CD4-positive, alpha-beta memory T cell (primary cell): ENCODE data around the gene MDFIC2. TPM values are rescaled to one million over a fixed set of nuclear protein-coding genes. Genes with fewer than 3 reads are reported as not detected.

Source experiments
- CTCF ChIA-PET: fragments of 350-600 bp; sonication (Branson Sonifier 250); formaldehyde crosslinking; loops from one replicate; lab custom pipeline; 2021; ENCODE audit warnings: inconsistent platforms; ENCODE audit not compliant: partially characterized antibody; lab: Charles Lee
- POLR2A ChIA-PET: fragments of 350-600 bp; sonication (Branson Sonifier 250); formaldehyde crosslinking; loops from one replicate; lab custom pipeline; 2021; ENCODE audit not compliant: partially characterized antibody; lab: Charles Lee
- DNase-seq, 5 donors: peaks; one replicate each; pipeline versions ENCODE4 v3.0.0 to v3.0.0-alpha.2; 2020 to 2022; ENCODE audit warnings: mixed read lengths in 1 of 5
- H3K27ac ChIP-seq: one replicate; pipeline ENCODE4 v1.7.0; 2013; ENCODE audit warnings: low read depth, low read length
- H3K27me3 ChIP-seq: 2 replicates; pipeline ENCODE4 v1.7.0; 2013; ENCODE audit warnings: mild to moderate bottlenecking, low read length, moderate library complexity; ENCODE audit not compliant: insufficient read depth
- H3K36me3 ChIP-seq: 2 replicates; pipeline ENCODE4 v1.7.0; 2013; ENCODE audit warnings: mild to moderate bottlenecking, low read length, moderate library complexity; ENCODE audit not compliant: insufficient read depth
- H3K4me1 ChIP-seq: 2 replicates; pipeline ENCODE4 v1.7.0; 2013; ENCODE audit warnings: mild to moderate bottlenecking, low read length, moderate library complexity; ENCODE audit not compliant: insufficient read depth
- H3K4me3 ChIP-seq, 2 donors: one replicate each; pipeline ENCODE4 v1.7.0; 2013; ENCODE audit warnings: low read length in 2 of 2, mild to moderate bottlenecking in 1 of 2
- H3K9me3 ChIP-seq, 2 donors: one replicate each; pipeline ENCODE4 v1.7.0; 2013; ENCODE audit warnings: low read length in 2 of 2, control low read depth in 1 of 2; ENCODE audit not compliant: control insufficient read depth in 1 of 2
- H3K27ac Mint-ChIP-seq, 7 donors: one replicate each; pipeline ENCODE4 v1.8.0; 2020 to 2021; ENCODE audit warnings: mixed read lengths in 7 of 7, mild to moderate bottlenecking in 6 of 7, inconsistent platforms in 3 of 7, moderate library complexity in 3 of 7
- H3K27me3 Mint-ChIP-seq, 2 donors: one replicate each; pipeline ENCODE4 v1.8.0; 2020 to 2021; ENCODE audit warnings: mixed read lengths in 2 of 2
- H3K36me3 Mint-ChIP-seq, 2 donors: one replicate each; pipeline ENCODE4 v1.8.0; 2020 to 2021; ENCODE audit warnings: mixed read lengths in 2 of 2, inconsistent platforms in 1 of 2, mild to moderate bottlenecking in 1 of 2
- H3K4me1 Mint-ChIP-seq, 4 donors: one replicate each; pipeline ENCODE4 v1.8.0; 2020 to 2021; ENCODE audit warnings: mixed read lengths in 4 of 4, mild to moderate bottlenecking in 1 of 4
- H3K4me3 Mint-ChIP-seq, 8 donors: one replicate each; pipeline ENCODE4 v1.8.0; 2020 to 2021; ENCODE audit warnings: mixed read lengths in 8 of 8, mild to moderate bottlenecking in 7 of 8, moderate library complexity in 6 of 8, inconsistent platforms in 3 of 8
- H3K9me3 Mint-ChIP-seq, 8 donors: one replicate each; pipeline ENCODE4 v1.8.0; 2020 to 2021; ENCODE audit warnings: mixed read lengths in 8 of 8, mild to moderate bottlenecking in 5 of 8, inconsistent platforms in 3 of 8, moderate library complexity in 1 of 8
- intact Hi-C: fragments of 100-400 bp; cut with micrococcal nuclease; formaldehyde crosslinking; loops from one replicate; pipeline ENCODE4 v1.15.1; 2023
- polyA plus RNA-seq, 2 donors: library from polyadenylated mRNA; unstranded; fragments of 300-500 nt; fragmentation: Illumina TruSeq; gene quantifications; one replicate each; pipeline ENCODE4 v1.2.3, GENCODE V29; 2021
- total RNA-seq, 2 experiments: library from RNA; stranded (reverse); gene quantifications; one replicate each; pipeline ENCODE4 v1.2.3, GENCODE V29; 2021

MDFIC2 gene
- total and polyA plus RNA-seq, 4 experiments from 2014 or later: not detected

GRCh38 chr3:70333080-70333479 lies 20.6 kb upstream of the MDFIC2 start:
- Histone ChIP-seq H3K4me1 (no peaks in the 10 kb centered on the region), H3K9me3 (no peaks in the 10 kb centered on the region), H3K4me3 (no peak overlapping the region), H3K27me3 (no peaks in the 10 kb centered on the region), H3K36me3 (no peaks in the 10 kb centered on the region), H3K27ac (no peak overlapping the region)
- H3K9me3 Mint-ChIP-seq: peaks cover 0 to 5% (median 0%) of the 10 kb centered on the region in 8 donors
- no peaks in the 10 kb centered on the region for H3K36me3 Mint-ChIP-seq
- no peak overlapping the region for H3K27ac Mint-ChIP-seq
- H3K4me3 Mint-ChIP-seq: no peak overlapping the region
- CTCF ChIA-PET: no interaction called here
- intact Hi-C loops: no loop called here
- no peaks in the 10 kb centered on the region for H3K4me1 Mint-ChIP-seq
- POLR2A ChIA-PET: no interaction called here
- DNase-seq: no peak
- peaks cover 0 to 2% of the 10 kb centered on the region in 2 donors for H3K27me3 Mint-ChIP-seq

- ChIA-PET POLR2A (no interaction called here), CTCF (no interaction called here)
- intact Hi-C loops: no loop called here
- H3K36me3 ChIP-seq: no peaks in the 10 kb centered on the region
- no peak for DNase-seq
- H3K27me3 ChIP-seq: no peaks in the 10 kb centered on the region
- no peak overlapping the region for H3K27ac ChIP-seq
- Mint-ChIP-seq H3K4me3 (no peak overlapping the region), H3K36me3 (no peaks in the 10 kb centered on the region), H3K9me3 (peaks cover 1 to 7% (median 4%) of the 10 kb centered on the region in 8 donors), H3K4me1 (no peaks in the 10 kb centered on the region), H3K27me3 (peaks cover 0 to 2% of the 10 kb centered on the region in 2 donors), H3K27ac (no peak overlapping the region)
- no peaks in the 10 kb centered on the region for H3K4me1 ChIP-seq
- H3K9me3 ChIP-seq: no peaks in the 10 kb centered on the region
- H3K4me3 ChIP-seq: no peak overlapping the region
Observed at GRCh38 chr3:70315021-70315420, 2.6 kb upstream of the MDFIC2 start.

- intact Hi-C loops: no loop called here
- Mint-ChIP-seq H3K36me3 (no peaks in the 10 kb centered on the region), H3K9me3 (no peaks in the 10 kb centered on the region), H3K27me3 (peaks cover 0 to 3% of the 10 kb centered on the region in 2 donors), H3K27ac (no peak overlapping the region), H3K4me1 (no peaks in the 10 kb centered on the region), H3K4me3 (no peak overlapping the region)
- H3K36me3 ChIP-seq: no peaks in the 10 kb centered on the region
- DNase-seq: no peak
- no peak overlapping the region for H3K4me3 ChIP-seq
- CTCF ChIA-PET: no interaction called here
- H3K27ac ChIP-seq: no peak overlapping the region
- H3K4me1 ChIP-seq: no peaks in the 10 kb centered on the region
- no peaks in the 10 kb centered on the region for H3K9me3 ChIP-seq
- no peaks in the 10 kb centered on the region for H3K27me3 ChIP-seq
- POLR2A ChIA-PET: no interaction called here
Observed at GRCh38 chr3:70310809-70311208, 1.6 kb downstream of the MDFIC2 start.

GRCh38 chr3:70309591-70309990 lies 2.8 kb downstream of the MDFIC2 start:
- no peak for DNase-seq
- H3K27ac ChIP-seq: no peak overlapping the region
- H3K4me1 ChIP-seq: no peaks in the 10 kb centered on the region
- no peaks in the 10 kb centered on the region for H3K4me1 Mint-ChIP-seq
- no peak overlapping the region for H3K4me3 Mint-ChIP-seq
- no peak overlapping the region for H3K4me3 ChIP-seq
- POLR2A ChIA-PET: no interaction called here
- H3K9me3 Mint-ChIP-seq: no peaks in the 10 kb centered on the region
- H3K27me3 Mint-ChIP-seq: peaks cover 0 to 3% of the 10 kb centered on the region in 2 donors
- H3K36me3 ChIP-seq: no peaks in the 10 kb centered on the region
- H3K36me3 Mint-ChIP-seq: no peaks in the 10 kb centered on the region
- CTCF ChIA-PET: no interaction called here
- no peak overlapping the region for H3K27ac Mint-ChIP-seq
- intact Hi-C loops: no loop called here
- H3K9me3 ChIP-seq: no peaks in the 10 kb centered on the region
- H3K27me3 ChIP-seq: no peaks in the 10 kb centered on the region

GRCh38 chr3:70308760-70309159 lies 3.7 kb downstream of the MDFIC2 start:
- Mint-ChIP-seq H3K9me3 (no peaks in the 10 kb centered on the region), H3K4me3 (no peak overlapping the region), H3K27me3 (peaks cover 0 to 3% of the 10 kb centered on the region in 2 donors), H3K27ac (no peak overlapping the region), H3K4me1 (no peaks in the 10 kb centered on the region), H3K36me3 (no peaks in the 10 kb centered on the region)
- no peaks in the 10 kb centered on the region for H3K4me1 ChIP-seq
- no peaks in the 10 kb centered on the region for H3K9me3 ChIP-seq
- no peak overlapping the region for H3K4me3 ChIP-seq
- intact Hi-C loops: no loop called here
- H3K36me3 ChIP-seq: no peaks in the 10 kb centered on the region
- DNase-seq: no peak
- CTCF ChIA-PET: no interaction called here
- H3K27me3 ChIP-seq: no peaks in the 10 kb centered on the region
- H3K27ac ChIP-seq: no peak overlapping the region
- POLR2A ChIA-PET: no interaction called here

GRCh38 chr3:70306736-70307135 lies 5.7 kb downstream of the MDFIC2 start:
- H3K4me3 ChIP-seq: no peak overlapping the region
- POLR2A ChIA-PET: no interaction called here
- Mint-ChIP-seq H3K27me3 (peaks cover 0 to 3% of the 10 kb centered on the region in 2 donors), H3K4me3 (no peak overlapping the region), H3K27ac (no peak overlapping the region), H3K36me3 (no peaks in the 10 kb centered on the region), H3K4me1 (no peaks in the 10 kb centered on the region), H3K9me3 (no peaks in the 10 kb centered on the region)
- DNase-seq: no peak
- no peaks in the 10 kb centered on the region for H3K9me3 ChIP-seq
- intact Hi-C loops: no loop called here
- no peaks in the 10 kb centered on the region for H3K36me3 ChIP-seq
- CTCF ChIA-PET: no interaction called here
- no peak overlapping the region for H3K27ac ChIP-seq
- no peaks in the 10 kb centered on the region for H3K4me1 ChIP-seq
- H3K27me3 ChIP-seq: no peaks in the 10 kb centered on the region

GRCh38 chr3:70298385-70298784 lies 14.1 kb downstream of the MDFIC2 start:
- intact Hi-C loops: no loop called here
- no peak for DNase-seq
- no peaks in the 10 kb centered on the region for H3K4me1 ChIP-seq
- ChIA-PET CTCF (no interaction called here), POLR2A (no interaction called here)
- no peaks in the 10 kb centered on the region for H3K4me1 Mint-ChIP-seq
- H3K27ac ChIP-seq: no peak overlapping the region
- H3K27ac Mint-ChIP-seq: no peak overlapping the region
- no peaks in the 10 kb centered on the region for H3K9me3 Mint-ChIP-seq
- H3K27me3 ChIP-seq: no peaks in the 10 kb centered on the region
- no peaks in the 10 kb centered on the region for H3K9me3 ChIP-seq
- no peaks in the 10 kb centered on the region for H3K36me3 Mint-ChIP-seq
- no peak overlapping the region for H3K4me3 Mint-ChIP-seq
- no peaks in the 10 kb centered on the region for H3K36me3 ChIP-seq
- no peak overlapping the region for H3K4me3 ChIP-seq
- no peaks in the 10 kb centered on the region for H3K27me3 Mint-ChIP-seq

GRCh38 chr3:70291097-70291482 lies 21.3 kb downstream of the MDFIC2 start:
- Histone ChIP-seq H3K27me3 (no peaks in the 10 kb centered on the region), H3K9me3 (no peaks in the 10 kb centered on the region), H3K36me3 (no peaks in the 10 kb centered on the region), H3K27ac (no peak overlapping the region), H3K4me1 (no peaks in the 10 kb centered on the region), H3K4me3 (no peak overlapping the region)
- Mint-ChIP-seq H3K27ac (no peak overlapping the region), H3K27me3 (no peaks in the 10 kb centered on the region), H3K4me3 (no peak overlapping the region), H3K36me3 (no peaks in the 10 kb centered on the region), H3K9me3 (peaks cover 0 to 4% (median 2%) of the 10 kb centered on the region in 8 donors), H3K4me1 (no peaks in the 10 kb centered on the region)
- intact Hi-C loops: no loop called here
- DNase-seq: no peak
- CTCF ChIA-PET: no interaction called here
- POLR2A ChIA-PET: no interaction called here
